ENCODE measurements around the gene REX1BD. TPM values are rescaled to one million over a fixed set of nuclear protein-coding genes. Genes with fewer than 3 reads are reported as not detected.
"Not testable (repeated sequence)": the region's sequence is repeated elsewhere in the genome, so short reads cannot be mapped to it uniquely, and the experiment has no call there.

The REX1BD gene
- total RNA-seq: 41.3 TPM

- peak; percentile 79 for ATAC-seq
These were observed at the start of gene REX1BD for GRCh38 chr19:18588611-18589379. REX1BD (plus strand) TSS chr19:18588798; CDS start chr19:18588802, 4 bp downstream.

GRCh38 chr19:18539372-18539771, 49.2 kb upstream of the REX1BD start:
- no peak for ATAC-seq

- not testable (repeated sequence) for ATAC-seq
These were observed 48.4 kb upstream of the REX1BD start for GRCh38 chr19:18540200-18540599.

GRCh38 chr19:18541258-18541991, 47.2 kb upstream of the REX1BD start:
- ATAC-seq: peak; percentile 56

- no peak for ATAC-seq
These were observed 46.3 kb upstream of the REX1BD start for GRCh38 chr19:18541992-18542940.

- peak; percentile 94 for ATAC-seq
These were observed 45.4 kb upstream of the REX1BD start, which contains the start of gene FKBP8 for GRCh38 chr19:18542941-18543813. FKBP8 (minus strand) TSS chr19:18543573; CDS start chr19:18541970, 1,603 bp downstream.

GRCh38 chr19:18543814-18544475, 44.7 kb upstream of the REX1BD start:
- ATAC-seq: peak; percentile 81

GRCh38 chr19:18551631-18552030, 37.0 kb upstream of the REX1BD start:
- ATAC-seq: no peak

GRCh38 chr19:18557411-18558201, 31.0 kb upstream of the REX1BD start, which contains the start of gene KXD1:
KXD1 (plus strand) TSS chr19:18557870; CDS start chr19:18562057, 4,187 bp downstream.
- peak; percentile 99 for ATAC-seq

- ATAC-seq: peak; percentile 6
These were observed 30.4 kb upstream of the REX1BD start for GRCh38 chr19:18558202-18558555.

- no peak for ATAC-seq
These were observed 30.0 kb upstream of the REX1BD start for GRCh38 chr19:18558604-18559003.

- no peak for ATAC-seq
These were observed 28.9 kb upstream of the REX1BD start for GRCh38 chr19:18559685-18560084.

- ATAC-seq: no peak
These were observed 26.5 kb upstream of the REX1BD start for GRCh38 chr19:18562086-18562485.

GRCh38 chr19:18566953-18567352, 21.6 kb upstream of the REX1BD start:
- ATAC-seq: no peak

GRCh38 chr19:18568367-18568766, 20.2 kb upstream of the REX1BD start:
- no peak for ATAC-seq

GRCh38 chr19:18571564-18572344, 16.8 kb upstream of the REX1BD start, which contains the start of gene UBA52:
UBA52 (plus strand) TSS chr19:18571857; CDS start chr19:18573301, 1,444 bp downstream.
- peak; percentile 95 for ATAC-seq

- no peak for ATAC-seq
These were observed 13.8 kb upstream of the REX1BD start for GRCh38 chr19:18574691-18575291.

- ATAC-seq: no peak
These were observed 12.2 kb upstream of the REX1BD start for GRCh38 chr19:18576383-18576782.

All from esophagus mucosa (tissue), 1 donor.